ENCODE results near the gene MACIR.

The MACIR gene

DNA sequence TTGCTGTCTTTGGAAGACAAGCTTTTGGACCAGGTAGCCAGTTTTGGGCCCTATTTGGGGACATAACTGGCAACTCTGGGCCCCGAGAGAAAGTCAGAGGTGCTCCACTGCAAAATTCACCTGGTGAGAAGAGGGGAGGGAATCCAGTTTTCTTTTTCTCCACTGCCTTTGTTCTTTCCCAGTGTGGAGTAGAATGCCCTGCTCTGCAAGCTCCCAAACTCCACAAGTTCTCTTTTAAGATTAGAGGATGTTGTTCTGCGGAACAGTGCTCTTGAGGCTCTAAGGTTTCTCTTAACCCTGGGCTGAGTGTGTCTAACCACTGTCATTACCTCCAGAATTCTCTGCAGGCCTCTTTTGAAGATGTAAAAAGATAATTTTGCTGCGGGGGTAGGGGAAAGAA, 25.3 kb downstream of the MACIR start:
- Histone ChIP-seq H3K4me3 (replicated peaks; ENCODE audit: low read depth, low read length) (no peak overlapping the region), H3K36me3 (ENCODE audit: control insufficient read depth, insufficient read depth, low read length) (no peaks in the 10 kb centered on the region), H3K27me3 (replicated peaks; ENCODE audit: control insufficient read depth, insufficient read depth, low read length) (no peaks in the 10 kb centered on the region)
- no peak for DNase-seq (ENCODE audit: extremely low read depth, insufficient read length)
- TF ChIP-seq, protein P1, sequence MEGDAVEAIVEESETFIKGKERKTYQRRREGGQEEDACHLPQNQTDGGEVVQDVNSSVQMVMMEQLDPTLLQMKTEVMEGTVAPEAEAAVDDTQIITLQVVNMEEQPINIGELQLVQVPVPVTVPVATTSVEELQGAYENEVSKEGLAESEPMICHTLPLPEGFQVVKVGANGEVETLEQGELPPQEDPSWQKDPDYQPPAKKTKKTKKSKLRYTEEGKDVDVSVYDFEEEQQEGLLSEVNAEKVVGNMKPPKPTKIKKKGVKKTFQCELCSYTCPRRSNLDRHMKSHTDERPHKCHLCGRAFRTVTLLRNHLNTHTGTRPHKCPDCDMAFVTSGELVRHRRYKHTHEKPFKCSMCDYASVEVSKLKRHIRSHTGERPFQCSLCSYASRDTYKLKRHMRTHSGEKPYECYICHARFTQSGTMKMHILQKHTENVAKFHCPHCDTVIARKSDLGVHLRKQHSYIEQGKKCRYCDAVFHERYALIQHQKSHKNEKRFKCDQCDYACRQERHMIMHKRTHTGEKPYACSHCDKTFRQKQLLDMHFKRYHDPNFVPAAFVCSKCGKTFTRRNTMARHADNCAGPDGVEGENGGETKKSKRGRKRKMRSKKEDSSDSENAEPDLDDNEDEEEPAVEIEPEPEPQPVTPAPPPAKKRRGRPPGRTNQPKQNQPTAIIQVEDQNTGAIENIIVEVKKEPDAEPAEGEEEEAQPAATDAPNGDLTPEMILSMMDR (IDR thresholded peaks at IDR 0.05; ENCODE audit: insufficient read depth, low read length, poor library complexity, severe bottlenecking), result no peak

DNA sequence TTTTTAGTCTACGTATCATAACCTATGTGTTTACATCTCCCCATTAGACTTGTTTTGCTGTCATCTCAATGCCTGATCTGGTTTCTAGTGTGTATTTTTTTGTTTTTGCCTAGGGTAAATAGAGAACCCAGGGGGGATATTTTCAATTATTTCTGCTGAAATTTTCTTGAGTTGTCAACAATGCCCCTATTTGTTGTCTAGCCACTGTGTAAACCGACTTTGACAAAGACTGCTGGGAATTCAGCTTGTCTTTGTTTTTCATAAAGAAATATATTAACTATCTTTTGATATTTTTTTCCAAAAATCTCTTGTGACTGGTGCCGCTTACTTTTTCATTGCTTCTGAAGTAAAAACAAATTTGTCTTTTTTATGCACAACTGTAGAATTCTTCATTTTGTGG, 28.1 kb downstream of the MACIR start:
- TF ChIP-seq, protein P1 (IDR thresholded peaks at IDR 0.05; ENCODE audit: insufficient read depth, low read length, poor library complexity, severe bottlenecking), result no peak

DNA sequence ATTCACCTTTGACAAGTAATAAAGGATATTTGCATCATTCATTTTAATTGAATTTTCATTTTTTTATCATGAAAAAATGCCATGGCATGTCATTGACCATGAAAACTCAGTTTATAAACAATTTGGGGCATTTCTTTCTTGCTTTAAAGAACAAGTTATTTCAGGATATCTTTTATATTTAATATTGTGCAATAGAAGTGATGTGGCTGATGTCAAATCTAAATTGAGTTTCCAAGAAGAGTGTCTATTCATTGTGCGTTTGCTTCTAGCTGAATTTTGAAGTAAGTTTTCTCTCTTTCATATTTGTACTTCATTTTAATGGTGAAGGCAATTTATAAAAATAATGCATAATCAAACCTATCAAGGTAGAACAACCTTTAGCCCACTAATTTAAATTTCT, 30.5 kb downstream of the MACIR start:
- DNase-seq (ENCODE audit: extremely low read depth, insufficient read length), result no peak
- H3K36me3 ChIP-seq (ENCODE audit: control insufficient read depth, insufficient read depth, low read length), result no peaks in the 10 kb centered on the region
- no peak overlapping the region for H3K4me3 ChIP-seq (replicated peaks; ENCODE audit: low read depth, low read length)
- H3K27me3 ChIP-seq (replicated peaks; ENCODE audit: control insufficient read depth, insufficient read depth, low read length), result no peaks in the 10 kb centered on the region
- TF ChIP-seq, protein P1 (IDR thresholded peaks at IDR 0.05; ENCODE audit: insufficient read depth, low read length, poor library complexity, severe bottlenecking), result no peak

More for the DNA sequence above, 28.1 kb downstream of the MACIR start:
- no peak overlapping the region for H3K4me3 ChIP-seq (replicated peaks; ENCODE audit: low read depth, low read length)
- no peaks in the 10 kb centered on the region for H3K27me3 ChIP-seq (replicated peaks; ENCODE audit: control insufficient read depth, insufficient read depth, low read length)
- H3K36me3 ChIP-seq (ENCODE audit: control insufficient read depth, insufficient read depth, low read length), result no peaks in the 10 kb centered on the region
- no peak for DNase-seq (ENCODE audit: extremely low read depth, insufficient read length)

DNA sequence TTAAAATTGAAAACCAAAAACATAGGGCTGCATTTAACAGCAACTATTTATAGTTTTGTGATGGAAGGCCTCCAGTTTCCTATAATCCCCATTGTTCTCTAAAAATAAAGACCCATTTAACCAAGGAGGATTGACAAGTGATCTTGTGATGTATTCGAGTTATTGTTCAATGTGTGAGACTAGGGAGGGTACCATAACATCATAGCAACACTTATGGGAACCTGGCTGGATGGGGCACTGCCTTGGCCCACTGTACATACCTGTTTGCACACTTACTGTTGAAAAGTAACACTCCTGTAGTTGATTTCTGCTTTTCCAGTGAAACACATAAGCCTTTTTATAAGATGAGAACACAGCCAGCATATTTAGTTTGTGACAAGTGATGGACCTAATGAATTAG, 32.3 kb downstream of the MACIR start:
- no peaks in the 10 kb centered on the region for H3K36me3 ChIP-seq (ENCODE audit: control insufficient read depth, insufficient read depth, low read length)
- no peaks in the 10 kb centered on the region for H3K27me3 ChIP-seq (replicated peaks; ENCODE audit: control insufficient read depth, insufficient read depth, low read length)
- TF ChIP-seq, protein P1 (IDR thresholded peaks at IDR 0.05; ENCODE audit: insufficient read depth, low read length, poor library complexity, severe bottlenecking), result no peak
- DNase-seq (ENCODE audit: extremely low read depth, insufficient read length), result no peak
- no peak overlapping the region for H3K4me3 ChIP-seq (replicated peaks; ENCODE audit: low read depth, low read length)

GRCh38 chr5:103291606-103292005, 33.0 kb downstream of the MACIR start:
- DNase-seq (ENCODE audit: extremely low read depth, insufficient read length), result no peak
- no peak overlapping the region for H3K4me3 ChIP-seq (replicated peaks; ENCODE audit: low read depth, low read length)
- no peaks in the 10 kb centered on the region for H3K27me3 ChIP-seq (replicated peaks; ENCODE audit: control insufficient read depth, insufficient read depth, low read length)
- H3K36me3 ChIP-seq (ENCODE audit: control insufficient read depth, insufficient read depth, low read length), result no peaks in the 10 kb centered on the region
- TF ChIP-seq, protein P1 (IDR thresholded peaks at IDR 0.05; ENCODE audit: insufficient read depth, low read length, poor library complexity, severe bottlenecking), result no peak

DNA sequence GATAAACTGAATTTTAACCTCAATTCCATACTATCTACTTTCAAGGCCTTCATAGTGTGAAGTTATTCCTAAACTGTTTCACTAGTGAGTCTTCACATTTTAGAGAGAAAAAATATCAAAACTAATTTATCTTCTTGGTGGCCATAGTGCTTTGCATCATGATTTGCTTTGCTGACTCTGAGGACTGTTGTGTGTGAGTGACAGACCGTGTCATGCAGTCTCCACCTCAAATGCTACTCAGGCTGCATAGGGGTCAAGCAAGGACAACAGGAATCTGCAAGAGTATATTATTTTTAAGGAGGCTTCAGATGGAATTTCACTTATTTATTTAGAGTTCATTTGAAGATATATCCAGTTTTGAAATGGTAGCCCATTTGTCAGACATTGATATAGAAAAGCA, 34.5 kb downstream of the MACIR start:
- no peaks in the 10 kb centered on the region for H3K36me3 ChIP-seq (ENCODE audit: control insufficient read depth, insufficient read depth, low read length)

More for the DNA sequence above, 34.5 kb downstream of the MACIR start:
- DNase-seq (ENCODE audit: extremely low read depth, insufficient read length), result no peak
- Histone ChIP-seq H3K27me3 (replicated peaks; ENCODE audit: control insufficient read depth, insufficient read depth, low read length) (no peaks in the 10 kb centered on the region), H3K4me3 (replicated peaks; ENCODE audit: low read depth, low read length) (no peak overlapping the region)
- TF ChIP-seq, protein P1 (IDR thresholded peaks at IDR 0.05; ENCODE audit: insufficient read depth, low read length, poor library complexity, severe bottlenecking), result no peak
